ENCODE measurements around the gene HECW1.
"Not testable (repeated sequence)": the region's sequence is repeated elsewhere in the genome, so short reads cannot be mapped to it uniquely, and the experiment has no call there.

HECW1 gene

GRCh38 chr7:43112459-43112940 is at the start of gene HECW1:
Gene HECW1, plus strand, starts transcription at chr7:43112647. Its CDS starts 131,259 bp downstream, at chr7:43243906.
- DNase-seq (ENCODE audit: low read depth in 2 of 3, low spot score in 2 of 3): no peak

GRCh38 chr7:43071604-43072003 is 40.8 kb upstream of the HECW1 start:
- DNase-seq (ENCODE audit: low read depth in 2 of 3, low spot score in 2 of 3): no peak

DNA sequence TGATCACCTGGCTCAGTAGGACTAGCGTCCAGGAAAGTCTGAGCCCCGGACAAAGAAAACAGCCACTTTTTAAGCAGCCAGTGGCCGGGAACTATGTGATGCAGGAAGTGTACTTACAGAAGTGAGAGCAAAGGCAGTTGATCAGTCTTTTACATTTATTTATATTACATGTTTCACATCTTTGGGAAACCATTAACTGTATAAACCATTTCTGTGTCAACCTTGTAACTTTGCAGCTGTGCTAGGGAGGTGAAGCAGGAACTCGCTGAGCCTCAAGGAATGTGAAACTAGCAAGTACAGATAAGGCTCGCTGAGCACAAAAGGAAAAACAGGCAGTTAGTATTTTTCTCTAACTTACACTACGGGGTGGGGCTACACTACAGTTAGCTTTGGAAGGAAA is 39.9 kb upstream of the HECW1 start:
- no peak for DNase-seq (ENCODE audit: low read depth in 2 of 3, low spot score in 2 of 3)

- not testable (repeated sequence) for DNase-seq (ENCODE audit: low read depth in 2 of 3, low spot score in 2 of 3)
Measured at GRCh38 chr7:43073811-43074210, 38.6 kb upstream of the HECW1 start.

GRCh38 chr7:43076189-43076605 is 36.2 kb upstream of the HECW1 start:
- no peak for DNase-seq (ENCODE audit: low read depth in 2 of 3, low spot score in 2 of 3)

- DNase-seq (ENCODE audit: low read depth in 2 of 3, low spot score in 2 of 3): no peak
Measured at GRCh38 chr7:43076606-43077005, 35.8 kb upstream of the HECW1 start.

DNA sequence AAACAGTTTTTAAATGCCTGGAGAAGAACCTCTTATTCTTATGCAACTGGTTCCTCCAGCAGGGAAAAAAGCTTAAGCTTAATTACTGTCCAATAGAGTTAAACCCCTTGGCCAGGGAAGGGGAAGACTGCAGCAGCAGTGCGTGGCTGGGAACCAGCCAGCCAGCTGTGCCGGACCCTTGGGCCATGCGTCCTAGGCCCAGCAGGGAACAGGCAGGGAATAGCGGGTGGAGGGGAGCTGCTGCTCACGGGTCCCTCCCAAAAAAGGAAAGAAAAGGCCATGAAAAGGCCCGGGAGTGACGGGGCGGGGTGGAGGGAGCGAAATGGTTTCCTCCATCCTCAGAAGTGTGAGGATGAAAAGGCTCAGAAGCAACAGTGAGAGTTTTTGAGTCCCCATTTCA is 35.2 kb upstream of the HECW1 start:
- DNase-seq (ENCODE audit: low read depth in 2 of 3, low spot score in 2 of 3): no peak

DNA sequence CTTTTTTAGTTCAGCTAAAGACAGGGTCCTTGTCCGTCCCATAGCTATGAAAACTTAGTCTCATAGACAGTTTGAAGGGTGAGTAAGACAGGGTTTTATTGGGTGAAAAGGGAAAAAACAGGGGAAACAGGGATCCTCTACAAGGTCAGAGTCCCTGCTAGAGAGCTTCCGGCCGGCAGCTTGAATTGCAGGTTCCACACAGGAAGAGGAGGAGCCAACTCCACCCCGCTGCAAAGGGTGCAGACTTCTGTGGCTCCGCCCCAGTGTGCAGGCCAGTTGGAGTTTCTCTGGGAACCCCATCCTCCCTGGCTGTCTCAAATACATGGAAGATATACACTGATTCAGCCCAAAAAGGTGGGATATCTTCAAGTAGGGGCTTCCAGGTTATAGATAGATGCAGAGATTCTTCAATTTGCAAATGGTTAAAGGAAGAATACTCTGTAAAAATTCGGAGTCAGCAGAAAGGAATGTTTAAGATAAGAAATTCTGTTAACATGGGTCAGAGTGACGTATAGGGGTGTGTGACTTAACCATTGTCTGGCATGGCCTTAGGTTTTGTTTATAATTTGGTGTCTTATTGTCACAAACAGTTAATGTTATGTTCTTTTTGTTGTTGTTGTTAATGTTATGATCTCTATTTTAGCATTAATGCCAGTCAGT is 34.6 kb upstream of the HECW1 start:
- no peak for DNase-seq (ENCODE audit: low read depth in 2 of 3, low spot score in 2 of 3)

DNA sequence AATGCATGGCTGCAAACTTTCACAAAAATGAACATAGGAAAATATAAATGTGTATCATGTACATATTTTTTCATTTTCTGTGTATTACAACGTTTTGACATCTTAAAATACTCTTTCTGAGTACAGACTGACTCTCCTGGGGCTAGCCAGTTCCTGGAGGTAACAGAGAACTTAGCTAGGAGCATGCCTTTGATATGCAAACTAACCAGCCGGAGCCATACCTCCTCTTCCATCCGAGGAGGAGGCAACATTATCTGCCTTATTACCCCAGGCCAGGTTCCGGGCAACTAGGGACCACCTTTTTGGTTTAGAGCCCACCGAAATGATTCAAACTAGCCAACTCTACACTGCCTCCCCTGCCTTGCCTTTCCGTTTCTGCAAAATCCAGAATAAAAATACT is 33.7 kb upstream of the HECW1 start:
- no peak for DNase-seq (ENCODE audit: low read depth in 2 of 3, low spot score in 2 of 3)

DNA sequence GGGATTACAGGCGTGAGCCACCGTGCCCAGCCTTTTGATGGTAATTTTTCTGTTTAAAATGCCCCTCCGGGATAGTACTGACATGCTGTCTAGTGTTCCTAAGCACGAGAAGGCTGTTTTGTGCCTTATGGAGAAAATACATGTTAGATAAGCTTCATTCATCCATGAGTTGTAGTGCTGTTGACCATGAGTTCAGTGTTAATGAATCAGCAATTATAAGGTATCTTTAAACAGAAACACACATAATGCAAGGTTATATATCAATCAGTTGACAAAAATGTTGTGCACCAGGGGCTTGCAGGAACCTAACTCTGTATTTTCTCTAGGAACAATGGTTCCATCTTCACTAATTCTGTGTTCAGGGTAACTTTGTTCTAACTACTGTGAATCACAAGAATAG is 30.8 kb upstream of the HECW1 start:
- no peak for DNase-seq (ENCODE audit: low read depth in 2 of 3, low spot score in 2 of 3)

GRCh38 chr7:43083106-43083505 is 29.3 kb upstream of the HECW1 start:
- DNase-seq (ENCODE audit: low read depth in 2 of 3, low spot score in 2 of 3): no peak

- no peak for DNase-seq (ENCODE audit: low read depth in 2 of 3, low spot score in 2 of 3)
Measured at GRCh38 chr7:43085017-43085416, 27.4 kb upstream of the HECW1 start.

GRCh38 chr7:43085992-43086391 is 26.5 kb upstream of the HECW1 start:
- no peak for DNase-seq (ENCODE audit: low read depth in 2 of 3, low spot score in 2 of 3)

DNA sequence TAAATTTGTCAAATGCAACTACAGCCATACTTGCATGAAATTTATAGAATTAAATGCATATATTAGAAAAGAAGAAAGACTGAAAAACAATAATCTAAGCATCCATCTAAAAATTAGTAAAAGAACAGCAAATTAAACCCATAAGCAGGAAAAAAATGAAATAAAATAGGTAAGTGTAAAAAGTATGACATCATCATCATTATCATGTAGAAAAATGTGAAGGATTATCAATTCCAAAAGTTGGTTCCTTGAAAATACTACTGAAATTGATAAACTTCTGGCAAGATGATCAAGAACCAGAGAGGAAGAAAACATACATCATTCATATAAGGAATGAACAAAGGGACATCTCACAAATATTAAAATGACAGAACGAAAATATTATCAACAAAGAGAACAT is 19.6 kb upstream of the HECW1 start:
- no peak for DNase-seq (ENCODE audit: low read depth in 2 of 3, low spot score in 2 of 3)

DNA sequence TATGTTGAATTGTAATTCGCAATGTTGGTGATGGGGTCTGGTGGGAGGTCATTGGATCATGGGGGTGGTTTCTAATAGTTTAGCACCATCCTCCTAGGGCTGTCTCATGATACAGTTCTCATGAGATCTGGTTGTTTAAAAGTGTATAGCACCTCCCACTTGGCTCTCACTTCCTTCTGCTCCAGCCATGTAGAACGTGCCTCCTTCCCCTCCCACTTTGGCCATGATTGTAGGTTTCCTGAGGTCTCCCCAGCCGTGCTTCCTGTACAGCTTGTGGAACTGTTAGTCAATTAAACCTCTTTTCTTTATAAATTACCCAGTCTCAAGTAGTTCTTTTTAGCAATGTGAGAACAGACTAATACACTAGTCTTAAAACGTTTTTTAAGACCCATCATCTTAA is 15.6 kb upstream of the HECW1 start:
- no peak for DNase-seq (ENCODE audit: low read depth in 2 of 3, low spot score in 2 of 3)

- DNase-seq (ENCODE audit: low read depth in 2 of 3, low spot score in 2 of 3): no peak
Measured at GRCh38 chr7:43099750-43100149, 12.7 kb upstream of the HECW1 start.

- no peak for DNase-seq (ENCODE audit: low read depth in 2 of 3, low spot score in 2 of 3)
Measured at GRCh38 chr7:43104874-43105520, 7.5 kb upstream of the HECW1 start.

- no peak for DNase-seq (ENCODE audit: low read depth in 2 of 3, low spot score in 2 of 3)
Measured at GRCh38 chr7:43105521-43106120, 6.8 kb upstream of the HECW1 start.

GRCh38 chr7:43108255-43109011 is 4.0 kb upstream of the HECW1 start:
- peak in 2 of 3 experiments; percentile 7 to 28 for DNase-seq (ENCODE audit: low read depth in 2 of 3, low spot score in 2 of 3)

DNA sequence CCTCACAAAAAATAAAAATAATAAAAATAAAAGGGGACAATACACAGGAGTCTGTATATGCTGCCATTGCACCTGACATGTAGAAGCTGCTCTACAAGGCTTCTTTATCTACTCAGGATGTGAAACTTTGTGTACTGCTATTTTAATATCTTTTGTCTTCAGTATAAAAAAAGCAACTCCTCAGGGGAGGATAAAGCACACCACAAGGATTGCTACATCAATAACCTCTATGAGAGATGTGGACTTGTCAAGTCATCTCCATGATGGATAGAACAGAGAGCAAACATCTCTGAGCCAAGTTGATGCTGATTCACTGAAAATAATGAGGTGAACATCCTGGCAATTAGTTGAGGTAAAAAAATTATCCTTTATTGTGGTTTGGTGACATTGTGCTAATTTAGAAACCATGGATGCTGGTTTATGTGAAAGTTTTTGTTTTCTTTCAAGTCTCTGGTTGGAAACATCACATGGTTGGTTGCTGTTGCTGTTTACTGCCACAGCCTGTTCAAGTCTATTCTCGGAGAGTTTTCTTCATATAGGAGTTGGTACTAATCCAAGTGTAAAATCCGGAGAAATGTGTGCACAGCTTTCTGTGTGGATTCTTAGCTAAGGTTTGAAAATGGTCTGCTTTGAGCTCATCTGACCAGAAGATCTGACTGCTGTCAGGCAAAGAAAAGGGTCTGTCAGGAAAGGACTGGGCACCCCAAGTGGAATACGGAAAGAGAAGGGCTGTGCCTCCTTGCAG is 1.5 kb upstream of the HECW1 start:
- DNase-seq (ENCODE audit: low read depth in 2 of 3, low spot score in 2 of 3): no peak
